Vagina (tissue), 2 donors: ENCODE results near the gene IL16. TPM values are rescaled to one million over a fixed set of nuclear protein-coding genes. Genes with fewer than 3 reads are reported as not detected.
A peak's percentile ranks its signal among the peaks of the same experiment; 100 is the strongest.
"Not testable (repeated sequence)": the region's sequence is repeated elsewhere in the genome, so short reads cannot be mapped to it uniquely, and the experiment has no call there.

Experiments used
- DNase-seq, 2 donors: peaks; one replicate each; pipeline ENCODE4 v3.0.0-alpha.2; 2017; ENCODE audit errors: extremely low spot score in 2 of 2
- H3K27ac ChIP-seq: fragments of 200-600 bp; sonication (generic); one replicate; pipeline ENCODE4 v1.5.1; 2019
- H3K27me3 ChIP-seq: fragments of 200-600 bp; sonication (generic); one replicate; pipeline ENCODE4 v1.5.1; 2019
- H3K36me3 ChIP-seq, 2 donors: fragments of 200-600 bp; sonication (generic); one replicate each; pipeline ENCODE4 v1.5.1; 2017 to 2019
- H3K4me1 ChIP-seq: fragments of 200-600 bp; sonication (generic); one replicate; pipeline ENCODE4 v1.5.1; 2019
- H3K4me3 ChIP-seq, 2 donors: fragments of 200-600 bp; sonication (generic); 1 replicate in 1 of 2; 2 replicates in 1 of 2; pipeline ENCODE4 v1.5.1; 2016 to 2019
- H3K9me3 ChIP-seq: fragments of 200-600 bp; sonication (generic); one replicate; pipeline ENCODE4 v1.5.1; 2019
- CTCF ChIP-seq, 3 experiments: fragments of 450-650 bp in 2 of 3; fragments of 200-600 bp in 1 of 3; sonication (generic) in 1 of 3; IDR thresholded peaks; one replicate each; pipeline ENCODE4 v1.5.1; 2017 to 2019; ENCODE audit warnings: antibody characterized with exemption in 3 of 3, mild to moderate bottlenecking in 2 of 3, moderate library complexity in 2 of 3
- POLR2A ChIP-seq, 2 donors: fragments of 450-650 bp; IDR thresholded peaks; one replicate each; pipeline ENCODE4 v1.6.1; 2017; ENCODE audit warnings: antibody characterized with exemption in 2 of 2, mild to moderate bottlenecking in 2 of 2, moderate library complexity in 2 of 2
- POLR2AphosphoS5 ChIP-seq, 2 donors: sonication (generic); formaldehyde crosslinking; IDR thresholded peaks; one replicate each; pipeline ENCODE4 v1.9.0; 2017; ENCODE audit warnings: antibody characterized with exemption in 2 of 2, mild to moderate bottlenecking in 2 of 2, low read depth in 1 of 2; ENCODE audit not compliant: insufficient read depth in 1 of 2
- intact Hi-C: fragments of 100-400 bp; cut with DNase I; formaldehyde crosslinking; loops from one replicate; pipeline ENCODE4 v1.15.1; 2023
- total RNA-seq: library from RNA; depleted of rRNA; stranded (reverse); fragments of >200 nt; gene quantifications from one replicate; pipeline ENCODE4 v1.2.3, GENCODE V29; 2016

The IL16 gene
- total RNA-seq, 1 donor from 2014 or later, result 19.9 TPM

- Histone ChIP-seq H3K4me3 (no peak overlapping the region), H3K27ac (no peak overlapping the region), H3K4me1 (peaks cover 17% of the 10 kb centered on the region), H3K36me3 (no peaks in the 10 kb centered on the region), H3K27me3 (no peaks in the 10 kb centered on the region), H3K9me3 (no peaks in the 10 kb centered on the region)
- TF ChIP-seq CTCF (IDR thresholded peaks at IDR 0.05) (peak; percentile 12 to 69 (median 23)), POLR2A (IDR thresholded peaks at IDR 0.05) (no peak), POLR2AphosphoS5 (IDR thresholded peaks at IDR 0.05; ENCODE audit: insufficient read depth in 1 of 2, low read depth in 1 of 2) (peak in 1 of 2 donors; percentile 32)
- no peak for DNase-seq
- intact Hi-C loops, result no loop called here
These were observed 41.1 kb upstream of the IL16 start for GRCh38 chr15:81155375-81156218.

GRCh38 chr15:81156324-81156723, 40.4 kb upstream of the IL16 start:
- no peak for TF ChIP-seq CTCF (IDR thresholded peaks at IDR 0.05)
- no peak for TF ChIP-seq POLR2AphosphoS5 (IDR thresholded peaks at IDR 0.05; ENCODE audit: insufficient read depth in 1 of 2, low read depth in 1 of 2)
- no peak for TF ChIP-seq POLR2A (IDR thresholded peaks at IDR 0.05)
- intact Hi-C loops, result no loop called here
- Histone ChIP-seq H3K4me1 (peaks cover 24% of the 10 kb centered on the region), H3K9me3 (no peaks in the 10 kb centered on the region), H3K4me3 (no peak overlapping the region), H3K36me3 (no peaks in the 10 kb centered on the region), H3K27ac (no peak overlapping the region), H3K27me3 (no peaks in the 10 kb centered on the region)
- DNase-seq, result no peak

GRCh38 chr15:81157195-81157938, 39.3 kb upstream of the IL16 start:
- Histone ChIP-seq H3K4me1 (peaks cover 25% of the 10 kb centered on the region), H3K27ac (no peak overlapping the region), H3K4me3 (no peak overlapping the region), H3K9me3 (no peaks in the 10 kb centered on the region), H3K36me3 (no peaks in the 10 kb centered on the region), H3K27me3 (no peaks in the 10 kb centered on the region)
- intact Hi-C loops, result no loop called here
- DNase-seq, result no peak
- TF ChIP-seq POLR2AphosphoS5 (IDR thresholded peaks at IDR 0.05; ENCODE audit: insufficient read depth in 1 of 2, low read depth in 1 of 2) (peak in 1 of 2 donors; percentile 26), POLR2A (IDR thresholded peaks at IDR 0.05) (no peak)

GRCh38 chr15:81157939-81158223, 38.8 kb upstream of the IL16 start:
- H3K4me3 ChIP-seq, result no peak overlapping the region
- no peak overlapping the region for H3K27ac ChIP-seq
- peaks cover 25% of the 10 kb centered on the region for H3K4me1 ChIP-seq
- H3K9me3 ChIP-seq, result no peaks in the 10 kb centered on the region
- no peak for DNase-seq
- H3K36me3 ChIP-seq, result no peaks in the 10 kb centered on the region
- intact Hi-C loops, result no loop called here
- TF ChIP-seq POLR2A (IDR thresholded peaks at IDR 0.05) (no peak), POLR2AphosphoS5 (IDR thresholded peaks at IDR 0.05; ENCODE audit: insufficient read depth in 1 of 2, low read depth in 1 of 2) (no peak)
- no peaks in the 10 kb centered on the region for H3K27me3 ChIP-seq

GRCh38 chr15:81158561-81158960, 38.1 kb upstream of the IL16 start:
- peaks cover 25% of the 10 kb centered on the region for H3K4me1 ChIP-seq
- H3K9me3 ChIP-seq, H3K27me3 ChIP-seq, H3K27ac ChIP-seq, DNase-seq, intact Hi-C loops, H3K36me3 ChIP-seq, H3K4me3 ChIP-seq: not testable (repeated sequence)

GRCh38 chr15:81160312-81161159, 36.1 kb upstream of the IL16 start:
- intact Hi-C loops, result loop anchor here (5.0 kb wide), 1 partner anchor 107 kb away; no protein-coding TSS in a partner anchor
- TF ChIP-seq POLR2A (IDR thresholded peaks at IDR 0.05) (no peak), POLR2AphosphoS5 (IDR thresholded peaks at IDR 0.05; ENCODE audit: insufficient read depth in 1 of 2, low read depth in 1 of 2) (peak; percentile 24 to 53)
- no peak for DNase-seq
- H3K4me1 ChIP-seq, result peaks cover 32% of the 10 kb centered on the region
- peak overlapping the region; percentile 69 for H3K27ac ChIP-seq
- no peaks in the 10 kb centered on the region for H3K27me3 ChIP-seq
- H3K36me3 ChIP-seq, result no peaks in the 10 kb centered on the region
- no peak overlapping the region for H3K4me3 ChIP-seq
- H3K9me3 ChIP-seq, result no peaks in the 10 kb centered on the region
